Ishikawa (cell line): ENCODE data around the gene GRIPAP1.
A peak's percentile ranks its signal among the peaks of the same experiment; 100 is the strongest.

Experiments used
- CEBPB ChIP-seq: IDR thresholded peaks from 2 replicates; pipeline ENCODE4 v1.6.1; 2012
- CREB1 ChIP-seq: IDR thresholded peaks from 2 replicates; pipeline ENCODE4 v1.6.1; 2012; ENCODE audit warnings: low read depth
- EGR1 ChIP-seq: IDR thresholded peaks from 2 replicates; pipeline ENCODE4 v1.6.1; 2012
- EP300 ChIP-seq: IDR thresholded peaks from 2 replicates; pipeline ENCODE4 v1.6.1; 2012; ENCODE audit warnings: borderline replicate concordance
- FOXM1 ChIP-seq: IDR thresholded peaks from 2 replicates; pipeline ENCODE4 v1.6.1; 2012; ENCODE audit warnings: low read depth, borderline replicate concordance
- NFIC ChIP-seq: IDR thresholded peaks from 2 replicates; pipeline ENCODE4 v1.6.1; 2012
- RAD21 ChIP-seq: IDR thresholded peaks from 2 replicates; pipeline ENCODE4 v1.6.1; 2012; ENCODE audit warnings: low read depth
- TAF1 ChIP-seq: IDR thresholded peaks from 2 replicates; pipeline ENCODE4 v1.6.1; 2012; ENCODE audit warnings: low read depth, mild to moderate bottlenecking
- TCF12 ChIP-seq: IDR thresholded peaks from 2 replicates; pipeline ENCODE4 v1.6.1; 2012; ENCODE audit warnings: low read depth
- TEAD4 ChIP-seq: IDR thresholded peaks from 2 replicates; pipeline ENCODE4 v1.6.1; 2012
- YY1 ChIP-seq: IDR thresholded peaks from 2 replicates; pipeline ENCODE4 v1.6.1; 2012; ENCODE audit warnings: low read depth
- ZBTB7A ChIP-seq: IDR thresholded peaks from 2 replicates; pipeline ENCODE4 v1.6.1; 2012; ENCODE audit warnings: low read depth
- TF ChIP-seq, protein P1 (sequence below): IDR thresholded peaks from 2 replicates; pipeline ENCODE4 v1.6.1; 2012
- TF ChIP-seq, protein P2 (sequence below): IDR thresholded peaks from 2 replicates; pipeline ENCODE4 v1.6.1; 2012
- TF ChIP-seq, protein P3 (sequence below): IDR thresholded peaks from 2 replicates; pipeline ENCODE4 v1.6.1; 2012; ENCODE audit warnings: low read depth, mild to moderate bottlenecking

GRIPAP1 gene

DNA sequence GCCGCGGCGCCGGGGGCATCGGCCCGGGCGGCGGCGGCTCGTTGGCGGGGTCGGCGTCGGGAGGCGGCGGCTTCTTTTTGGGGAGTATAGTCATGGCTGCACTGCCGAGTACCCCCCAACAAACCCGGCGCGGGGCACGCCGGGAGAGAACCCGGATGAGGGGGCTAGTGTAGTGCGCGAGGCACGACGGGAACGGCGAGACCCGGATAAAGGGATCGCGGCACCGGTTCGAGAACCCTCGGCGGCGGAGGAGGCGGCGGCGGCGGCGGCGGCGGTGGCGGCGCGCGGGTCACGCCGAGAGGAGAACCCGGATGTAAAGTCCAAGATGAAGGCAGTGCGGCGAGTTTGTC is 44.6 kb downstream of the GRIPAP1 start, which contains the start of gene OTUD5:
TSS of gene OTUD5 (minus strand) at position 131 of the 350 bp plus-strand sequence. CDS start at position 94, 37 bp downstream.
- TF ChIP-seq, protein P1, sequence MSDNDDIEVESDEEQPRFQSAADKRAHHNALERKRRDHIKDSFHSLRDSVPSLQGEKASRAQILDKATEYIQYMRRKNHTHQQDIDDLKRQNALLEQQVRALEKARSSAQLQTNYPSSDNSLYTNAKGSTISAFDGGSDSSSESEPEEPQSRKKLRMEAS = no peak
- TF ChIP-seq CEBPB = no peak
- TF ChIP-seq YY1 = peak; percentile 48; the same call in 1 of the 2 replicates

DNA sequence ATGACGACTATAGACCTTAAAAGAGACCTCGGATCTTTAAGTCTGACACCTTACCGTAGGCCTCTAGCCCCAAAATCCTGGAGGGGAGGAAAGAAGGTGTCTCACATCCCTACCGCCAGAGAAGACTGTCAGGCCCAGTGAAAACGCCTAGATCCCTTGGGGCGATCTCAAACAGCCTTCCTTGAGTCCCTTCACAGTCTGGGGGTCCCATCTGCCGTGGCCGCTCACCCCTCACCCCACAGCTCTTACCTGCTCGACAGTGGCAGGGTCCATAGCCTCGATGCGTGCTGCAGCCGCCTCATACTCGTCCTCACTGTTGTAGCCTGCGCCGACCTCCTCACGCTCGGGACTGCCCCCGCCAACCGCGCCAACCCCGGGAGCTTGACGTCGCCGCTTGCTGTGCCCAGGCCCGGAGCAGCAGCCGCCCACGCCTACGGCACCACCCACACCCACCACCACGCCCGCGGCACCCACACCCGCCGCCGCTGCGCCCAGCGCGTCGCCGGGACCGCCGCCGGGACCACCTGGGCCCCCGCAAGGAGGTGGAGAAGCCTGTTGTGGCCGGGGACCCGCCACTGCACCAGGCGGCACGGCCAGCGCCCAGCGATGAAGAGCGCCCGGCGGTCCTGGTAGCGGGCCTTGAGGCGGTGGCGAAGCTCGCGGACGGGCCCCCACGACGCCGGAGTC is 45.2 kb downstream of the GRIPAP1 start:
- TF ChIP-seq CEBPB (no peak), ZBTB7A (no peak), EGR1 (peak; percentile 62)
- TF ChIP-seq, protein P1 = peak; percentile 15; the same call in 1 of the 2 replicates

DNA sequence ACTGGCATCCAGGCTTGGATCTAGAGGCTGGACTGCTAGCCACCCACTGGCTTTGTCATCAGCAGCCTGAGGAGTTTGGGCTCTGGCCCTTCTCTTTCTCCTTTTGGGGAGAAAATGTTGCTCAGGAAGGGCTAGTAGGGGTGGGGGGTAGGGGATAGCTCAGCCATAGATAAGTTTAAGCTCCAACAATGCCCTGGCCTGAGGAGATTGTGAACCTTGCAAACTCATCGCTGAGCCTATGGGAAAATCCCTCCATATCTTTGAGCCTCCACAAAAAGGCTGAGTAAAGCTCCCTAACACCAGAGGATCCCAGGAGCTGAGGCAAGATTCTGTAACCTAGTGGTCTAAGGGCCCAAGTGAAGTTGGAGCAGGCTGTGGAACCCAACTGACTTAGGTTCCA is 53.5 kb downstream of the GRIPAP1 start:
- TF ChIP-seq EP300 (no peak), YY1 (no peak), NFIC (no peak), TCF12 (no peak), CEBPB (no peak), RAD21 (no peak), ZBTB7A (no peak), CREB1 (no peak), EGR1 (no peak)

DNA sequence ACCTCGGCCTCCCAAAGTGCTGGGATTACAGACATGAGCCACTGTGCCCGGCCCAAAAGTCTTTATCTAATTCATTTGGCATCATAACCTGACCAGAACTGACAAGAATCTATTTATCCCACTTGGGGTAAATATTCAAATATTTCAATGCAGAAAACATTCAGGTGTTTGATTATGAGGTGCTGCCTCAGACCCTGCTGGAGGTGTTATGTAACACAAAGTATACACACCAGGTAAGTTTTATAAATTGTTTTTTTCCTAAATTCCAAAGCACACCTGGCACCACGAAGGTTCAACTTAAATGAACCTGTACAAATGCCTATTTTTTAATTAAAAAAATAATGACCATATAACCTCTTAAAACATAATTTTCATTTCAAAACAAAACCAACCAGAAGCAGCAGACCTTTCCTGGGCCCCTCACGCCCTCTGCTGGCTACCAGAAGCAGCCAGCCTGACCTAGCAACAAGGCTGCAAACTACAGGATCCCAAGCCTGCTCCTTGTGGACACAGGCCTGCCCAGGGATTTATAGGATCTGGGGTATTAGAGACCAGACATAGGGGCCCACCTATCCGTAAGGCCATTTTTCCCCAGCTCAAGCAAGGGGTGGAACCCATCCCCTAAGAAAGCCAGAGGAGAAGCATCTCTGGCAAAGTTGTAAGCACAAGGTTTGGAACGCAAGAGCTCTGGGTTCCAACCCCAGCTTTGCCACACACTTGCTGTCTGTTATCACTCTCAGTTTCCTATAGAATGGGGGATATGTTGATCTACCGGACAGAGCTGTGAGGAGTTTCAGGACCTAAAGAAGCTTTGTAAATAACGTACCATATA is 56.3 kb downstream of the GRIPAP1 start:
- TF ChIP-seq ZBTB7A = no peak
- peak; percentile 49; the same call in 1 of the 2 replicates for TF ChIP-seq RAD21

DNA sequence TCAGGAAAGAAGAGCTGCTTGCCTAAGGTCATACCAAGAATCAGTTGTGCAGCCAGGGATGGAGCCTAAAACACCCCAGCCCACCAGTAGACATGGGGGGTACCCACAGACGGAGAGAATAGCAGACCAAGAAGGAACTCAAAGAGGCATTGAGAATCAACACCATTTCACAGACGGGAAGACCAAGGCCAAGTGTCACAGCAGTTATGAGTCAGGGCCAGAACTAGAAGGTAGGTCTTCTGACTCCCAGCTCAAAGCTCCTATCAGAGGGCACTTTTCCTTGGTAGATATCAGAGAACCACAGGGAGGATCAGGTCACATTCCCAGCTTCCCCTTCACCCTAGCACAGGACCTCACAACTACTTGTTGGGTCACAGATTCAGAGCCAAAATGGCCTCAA is 59.2 kb downstream of the GRIPAP1 start:
- TF ChIP-seq TEAD4 = no peak
- TF ChIP-seq TAF1 = no peak
- TF ChIP-seq YY1 = no peak
- TF ChIP-seq EP300 = no peak
- TF ChIP-seq, protein P2, sequence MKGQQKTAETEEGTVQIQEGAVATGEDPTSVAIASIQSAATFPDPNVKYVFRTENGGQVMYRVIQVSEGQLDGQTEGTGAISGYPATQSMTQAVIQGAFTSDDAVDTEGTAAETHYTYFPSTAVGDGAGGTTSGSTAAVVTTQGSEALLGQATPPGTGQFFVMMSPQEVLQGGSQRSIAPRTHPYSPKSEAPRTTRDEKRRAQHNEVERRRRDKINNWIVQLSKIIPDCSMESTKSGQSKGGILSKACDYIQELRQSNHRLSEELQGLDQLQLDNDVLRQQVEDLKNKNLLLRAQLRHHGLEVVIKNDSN = no peak
- TF ChIP-seq TCF12 = no peak
- TF ChIP-seq, protein P1 = no peak
- no peak for TF ChIP-seq ZBTB7A
- no peak for TF ChIP-seq CEBPB

DNA sequence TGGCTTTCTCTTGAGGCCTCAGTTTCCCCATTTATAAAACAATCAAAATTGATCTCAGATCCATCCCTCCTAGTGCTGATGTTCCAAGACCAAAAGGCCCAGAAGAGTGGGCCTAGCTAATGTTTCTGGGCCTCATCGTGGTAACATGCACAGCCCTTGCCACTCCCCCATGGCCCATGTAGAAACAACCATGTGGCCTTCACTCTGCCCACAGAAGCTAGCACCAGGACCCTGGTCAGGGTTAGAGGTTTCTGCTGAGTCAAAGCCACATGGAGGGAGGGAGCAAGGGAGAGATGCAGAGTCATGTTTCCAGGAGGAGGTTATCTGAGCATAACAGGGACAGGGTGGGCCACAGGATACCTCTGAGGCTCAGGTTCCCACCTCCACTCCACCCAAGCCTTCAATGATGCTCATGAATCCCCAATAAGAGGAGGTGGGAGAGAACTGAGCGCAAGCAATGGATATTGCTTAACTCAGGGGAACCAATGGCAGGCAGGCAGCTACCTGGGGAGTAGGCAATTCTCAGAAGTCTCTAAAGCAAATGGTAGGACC is 61.6 kb downstream of the GRIPAP1 start:
- no peak for TF ChIP-seq TAF1
- TF ChIP-seq CEBPB = no peak
- TF ChIP-seq NFIC = no peak
- TF ChIP-seq EP300 = no peak
- TF ChIP-seq, protein P3, sequence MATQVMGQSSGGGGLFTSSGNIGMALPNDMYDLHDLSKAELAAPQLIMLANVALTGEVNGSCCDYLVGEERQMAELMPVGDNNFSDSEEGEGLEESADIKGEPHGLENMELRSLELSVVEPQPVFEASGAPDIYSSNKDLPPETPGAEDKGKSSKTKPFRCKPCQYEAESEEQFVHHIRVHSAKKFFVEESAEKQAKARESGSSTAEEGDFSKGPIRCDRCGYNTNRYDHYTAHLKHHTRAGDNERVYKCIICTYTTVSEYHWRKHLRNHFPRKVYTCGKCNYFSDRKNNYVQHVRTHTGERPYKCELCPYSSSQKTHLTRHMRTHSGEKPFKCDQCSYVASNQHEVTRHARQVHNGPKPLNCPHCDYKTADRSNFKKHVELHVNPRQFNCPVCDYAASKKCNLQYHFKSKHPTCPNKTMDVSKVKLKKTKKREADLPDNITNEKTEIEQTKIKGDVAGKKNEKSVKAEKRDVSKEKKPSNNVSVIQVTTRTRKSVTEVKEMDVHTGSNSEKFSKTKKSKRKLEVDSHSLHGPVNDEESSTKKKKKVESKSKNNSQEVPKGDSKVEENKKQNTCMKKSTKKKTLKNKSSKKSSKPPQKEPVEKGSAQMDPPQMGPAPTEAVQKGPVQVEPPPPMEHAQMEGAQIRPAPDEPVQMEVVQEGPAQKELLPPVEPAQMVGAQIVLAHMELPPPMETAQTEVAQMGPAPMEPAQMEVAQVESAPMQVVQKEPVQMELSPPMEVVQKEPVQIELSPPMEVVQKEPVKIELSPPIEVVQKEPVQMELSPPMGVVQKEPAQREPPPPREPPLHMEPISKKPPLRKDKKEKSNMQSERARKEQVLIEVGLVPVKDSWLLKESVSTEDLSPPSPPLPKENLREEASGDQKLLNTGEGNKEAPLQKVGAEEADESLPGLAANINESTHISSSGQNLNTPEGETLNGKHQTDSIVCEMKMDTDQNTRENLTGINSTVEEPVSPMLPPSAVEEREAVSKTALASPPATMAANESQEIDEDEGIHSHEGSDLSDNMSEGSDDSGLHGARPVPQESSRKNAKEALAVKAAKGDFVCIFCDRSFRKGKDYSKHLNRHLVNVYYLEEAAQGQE = no peak
- no peak for TF ChIP-seq TCF12
- TF ChIP-seq, protein P1 = no peak
- TF ChIP-seq YY1 = no peak
- no peak for TF ChIP-seq EGR1
- TF ChIP-seq TEAD4 = no peak
- TF ChIP-seq, protein P2 = no peak
- no peak for TF ChIP-seq FOXM1
- no peak for TF ChIP-seq ZBTB7A
- no peak for TF ChIP-seq CREB1
- TF ChIP-seq RAD21 = no peak

DNA sequence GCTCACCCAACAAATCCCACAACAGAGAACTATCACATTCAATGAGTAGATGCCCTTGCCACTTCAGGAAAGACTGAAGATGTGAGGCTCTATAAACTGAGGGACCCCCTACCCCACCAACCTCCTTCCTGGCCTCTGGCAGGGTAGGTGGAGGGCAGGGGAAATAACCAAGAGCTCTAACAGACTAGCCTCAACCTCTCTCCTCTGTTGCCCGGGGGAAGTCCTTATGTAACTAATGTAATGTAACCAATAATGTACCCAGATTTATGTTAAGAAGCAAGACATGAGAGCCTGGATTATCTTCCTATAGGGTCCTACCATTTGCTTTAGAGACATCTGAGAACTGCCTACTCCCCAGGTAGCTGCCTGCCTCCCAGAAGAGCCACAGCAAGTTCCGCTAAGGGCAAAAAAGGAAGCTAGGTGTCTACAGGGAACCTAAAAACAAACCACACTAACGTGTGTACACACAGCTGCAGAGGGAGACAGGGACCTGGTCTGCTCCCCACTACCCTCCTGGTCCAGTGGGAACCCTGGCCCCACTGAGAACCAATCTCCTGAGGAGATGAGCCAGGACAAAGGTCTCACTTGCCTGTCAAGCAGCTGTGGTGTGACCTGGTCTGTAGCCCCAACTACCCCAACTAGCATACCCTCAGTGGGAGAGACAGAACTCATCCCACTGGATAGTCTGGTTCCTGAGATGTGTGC is 62.4 kb downstream of the GRIPAP1 start:
- TF ChIP-seq, protein P3 = no peak
- no peak for TF ChIP-seq TEAD4
